HG03571 (cell line): ENCODE measurements around the gene EDC4.

Experiments used
- ATAC-seq: cut with Tn5 transposase; IDR thresholded peaks from one replicate; pipeline ENCODE4 v1.9.1; 2021; ENCODE audit not compliant: unreplicated experiment

The EDC4 gene

GRCh38 chr16:67930678-67931211 is 57.9 kb downstream of the EDC4 start:
- ATAC-seq: no peak
